Subcutaneous adipose tissue (tissue), 4 donors: ENCODE data around the gene FSHR. TPM values are rescaled to one million over a fixed set of nuclear protein-coding genes. Genes with fewer than 3 reads are reported as not detected.

Source experiments
- total RNA-seq, 4 donors: library from RNA; depleted of rRNA; stranded (reverse); fragments of >200 nt; gene quantifications; one replicate each; pipeline ENCODE4 v1.1.0, GENCODE V29; 2016
- TF ChIP-seq, protein P1 (sequence below): fragments of 450-650 bp; IDR thresholded peaks from one replicate; pipeline ENCODE4 v1.5.1; 2016; ENCODE audit warnings: low read depth, mild to moderate bottlenecking, control low read depth, antibody characterized with exemption, moderate library complexity

Gene FSHR
- total RNA-seq, 4 donors from 2014 or later = not detected

DNA sequence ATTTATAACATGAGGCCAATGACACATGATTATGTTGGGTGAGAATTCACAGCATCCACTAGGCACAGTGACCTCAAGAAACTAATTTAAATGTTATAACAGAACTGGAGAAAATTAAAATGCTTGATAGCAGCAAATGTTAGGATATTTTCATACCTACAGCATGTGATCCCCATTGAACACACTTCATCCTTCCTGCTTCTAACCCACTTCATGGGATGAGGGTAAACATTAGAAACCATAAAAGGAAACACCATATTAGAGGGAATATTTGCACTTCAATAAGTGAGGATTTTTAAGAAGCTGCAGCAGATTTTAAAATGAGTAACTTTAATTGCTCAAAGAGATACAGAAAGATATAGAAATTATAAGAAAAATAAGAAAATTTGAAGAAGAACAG lies 117.1 kb downstream of the FSHR start:
- TF ChIP-seq, protein P1, sequence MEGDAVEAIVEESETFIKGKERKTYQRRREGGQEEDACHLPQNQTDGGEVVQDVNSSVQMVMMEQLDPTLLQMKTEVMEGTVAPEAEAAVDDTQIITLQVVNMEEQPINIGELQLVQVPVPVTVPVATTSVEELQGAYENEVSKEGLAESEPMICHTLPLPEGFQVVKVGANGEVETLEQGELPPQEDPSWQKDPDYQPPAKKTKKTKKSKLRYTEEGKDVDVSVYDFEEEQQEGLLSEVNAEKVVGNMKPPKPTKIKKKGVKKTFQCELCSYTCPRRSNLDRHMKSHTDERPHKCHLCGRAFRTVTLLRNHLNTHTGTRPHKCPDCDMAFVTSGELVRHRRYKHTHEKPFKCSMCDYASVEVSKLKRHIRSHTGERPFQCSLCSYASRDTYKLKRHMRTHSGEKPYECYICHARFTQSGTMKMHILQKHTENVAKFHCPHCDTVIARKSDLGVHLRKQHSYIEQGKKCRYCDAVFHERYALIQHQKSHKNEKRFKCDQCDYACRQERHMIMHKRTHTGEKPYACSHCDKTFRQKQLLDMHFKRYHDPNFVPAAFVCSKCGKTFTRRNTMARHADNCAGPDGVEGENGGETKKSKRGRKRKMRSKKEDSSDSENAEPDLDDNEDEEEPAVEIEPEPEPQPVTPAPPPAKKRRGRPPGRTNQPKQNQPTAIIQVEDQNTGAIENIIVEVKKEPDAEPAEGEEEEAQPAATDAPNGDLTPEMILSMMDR = no peak

DNA sequence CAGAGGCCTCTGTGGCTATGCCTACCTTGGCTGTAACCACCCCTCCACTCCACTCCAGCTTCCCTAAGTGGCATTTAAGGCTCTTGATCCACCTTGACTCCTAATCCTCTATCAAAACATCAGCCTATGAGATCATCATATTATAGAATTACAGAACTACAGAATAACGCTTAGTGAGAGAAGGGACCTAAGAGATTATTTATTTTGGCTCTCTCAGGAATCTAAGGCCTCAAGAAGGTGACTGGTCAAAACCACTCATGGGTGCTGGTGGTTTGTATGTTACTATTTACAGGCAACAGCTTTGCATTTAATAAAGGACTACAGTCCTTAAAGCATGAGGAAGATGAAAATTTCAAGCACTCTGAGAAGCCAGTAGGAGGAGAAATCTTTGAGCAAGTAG lies 118.8 kb downstream of the FSHR start:
- TF ChIP-seq, protein P1 = no peak

DNA sequence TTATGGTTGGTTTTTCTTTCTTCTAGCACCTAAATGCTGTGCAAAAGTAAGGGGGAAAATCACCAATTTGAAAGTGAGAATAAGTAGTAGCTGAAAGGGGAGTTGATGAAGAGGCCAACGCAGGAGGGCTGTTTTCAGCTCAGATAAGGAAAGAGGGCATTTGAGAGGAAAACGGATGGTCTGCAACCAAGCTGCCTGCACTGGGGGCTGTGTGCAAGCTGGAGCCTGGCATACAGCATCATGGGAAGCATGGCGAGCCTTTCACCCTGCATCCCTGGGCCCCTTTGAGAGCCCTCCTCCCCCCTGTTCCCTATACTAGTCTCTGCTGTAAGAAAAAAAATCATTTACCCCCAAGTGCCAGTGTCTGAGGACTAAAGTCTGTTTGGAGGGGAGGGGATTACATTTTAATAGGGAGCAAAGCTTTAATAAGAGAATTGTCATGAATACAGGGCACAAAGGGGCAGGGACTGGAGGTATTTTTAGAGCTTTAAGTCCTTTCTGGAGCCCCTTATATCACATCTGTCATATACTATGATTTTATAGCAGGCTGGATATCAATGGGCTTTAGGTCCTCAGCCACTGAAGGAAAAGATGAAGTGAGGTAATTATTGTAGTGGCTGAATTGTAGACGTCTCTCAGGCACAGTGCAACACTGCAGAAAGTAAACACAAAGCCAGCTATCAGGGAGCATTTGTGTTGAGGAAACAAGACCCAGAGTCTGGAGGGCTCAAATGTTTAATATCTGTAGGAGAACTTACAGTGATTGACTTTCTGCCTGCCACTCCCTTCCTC lies 120.7 kb downstream of the FSHR start:
- TF ChIP-seq, protein P1 = no peak

DNA sequence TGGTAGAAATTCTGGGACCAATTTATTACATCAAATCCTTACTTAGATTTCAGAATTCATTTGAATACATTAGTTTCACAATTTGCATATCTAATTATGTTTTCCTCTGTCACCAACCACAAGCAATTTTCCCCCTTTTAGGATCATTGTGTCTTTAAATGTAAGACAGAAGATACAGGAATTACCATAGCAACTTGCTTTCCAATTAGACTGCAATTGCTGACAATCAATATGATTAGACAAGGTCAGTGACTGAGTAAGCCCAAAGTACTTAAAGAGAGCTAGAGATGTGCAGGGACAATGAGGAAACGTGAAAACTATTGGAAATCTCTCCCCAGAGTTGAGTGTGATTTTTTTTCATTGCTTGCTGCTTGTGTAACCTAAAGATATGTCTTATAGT lies 121.4 kb downstream of the FSHR start:
- TF ChIP-seq, protein P1 = no peak

DNA sequence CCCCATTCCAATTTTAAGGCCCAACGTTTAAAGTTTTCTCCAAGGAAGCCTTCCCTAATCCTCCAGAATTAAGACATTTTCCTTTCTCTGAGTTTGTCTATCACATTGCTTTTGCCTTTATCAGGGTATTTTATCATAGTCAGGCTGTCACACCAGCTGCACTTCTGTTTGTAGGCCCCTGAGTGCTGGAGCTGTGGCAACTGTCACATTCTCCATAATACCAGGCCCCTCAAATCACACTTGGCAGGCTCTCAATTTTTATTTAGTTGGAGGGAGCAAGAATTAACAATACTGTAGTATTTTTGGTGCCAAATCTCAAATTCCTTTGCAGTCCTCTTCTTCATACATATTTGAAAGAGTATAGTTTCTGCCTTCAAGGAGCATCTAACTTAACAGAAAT lies 122.2 kb downstream of the FSHR start:
- TF ChIP-seq, protein P1 = no peak

DNA sequence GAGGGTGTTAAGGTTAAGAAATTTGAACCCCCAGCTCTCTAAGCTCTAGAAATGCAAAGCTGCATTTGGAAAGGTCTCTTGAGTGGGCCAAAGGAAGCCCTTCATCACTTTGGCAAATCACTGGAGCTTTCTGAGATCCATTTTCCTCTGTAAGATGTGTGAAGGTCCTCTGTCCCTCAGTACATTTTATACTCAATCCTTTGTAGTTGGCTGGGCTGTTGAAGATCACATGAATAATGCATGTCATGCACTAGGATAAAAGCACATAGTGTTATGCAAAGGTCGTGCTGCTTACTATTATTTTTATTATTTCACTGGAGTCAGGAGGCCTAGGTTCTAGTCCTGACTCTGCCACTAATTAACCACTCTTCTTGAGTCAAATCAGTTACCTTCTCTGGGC lies 124.9 kb downstream of the FSHR start:
- TF ChIP-seq, protein P1 = no peak

DNA sequence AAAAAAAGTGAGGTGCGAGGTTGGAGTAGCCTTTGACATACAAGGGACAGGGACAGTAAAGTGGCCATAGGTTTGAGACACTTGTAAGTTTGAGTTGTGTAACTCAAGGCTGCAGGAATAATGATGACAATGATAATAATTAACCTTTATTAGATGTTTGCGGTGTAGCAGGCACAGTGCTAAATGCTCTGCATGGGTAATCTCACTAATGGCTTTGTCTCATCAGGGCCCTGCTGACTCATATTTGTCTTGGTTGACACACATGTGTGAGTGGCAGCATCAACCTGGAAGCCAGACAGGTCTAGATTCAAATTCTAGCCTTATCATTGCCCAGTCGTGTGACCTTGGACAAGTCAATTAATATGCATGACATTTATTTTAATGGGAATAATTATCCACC lies 126.2 kb downstream of the FSHR start:
- TF ChIP-seq, protein P1 = no peak
